HG03196 (cell line): ENCODE results near the gene LIME1.
"Not testable (repeated sequence)": the region's sequence is repeated elsewhere in the genome, so short reads cannot be mapped to it uniquely, and the experiment has no call there.

ENCODE experiments used
- ATAC-seq: cut with Tn5 transposase; IDR thresholded peaks from one replicate; pipeline ENCODE4 v1.9.1; 2021; ENCODE audit not compliant: unreplicated experiment

LIME1 gene

GRCh38 chr20:63707558-63708300 is 28.7 kb upstream of the LIME1 start, which contains the start of the genes ARFRP1 and ZGPAT:
ARFRP1 (minus strand) TSS chr20:63707976; CDS start chr20:63707091, 885 bp downstream.
ZGPAT (plus strand) TSS chr20:63708039; CDS start chr20:63708581, 542 bp downstream.
- ATAC-seq, result peak; percentile 70

DNA sequence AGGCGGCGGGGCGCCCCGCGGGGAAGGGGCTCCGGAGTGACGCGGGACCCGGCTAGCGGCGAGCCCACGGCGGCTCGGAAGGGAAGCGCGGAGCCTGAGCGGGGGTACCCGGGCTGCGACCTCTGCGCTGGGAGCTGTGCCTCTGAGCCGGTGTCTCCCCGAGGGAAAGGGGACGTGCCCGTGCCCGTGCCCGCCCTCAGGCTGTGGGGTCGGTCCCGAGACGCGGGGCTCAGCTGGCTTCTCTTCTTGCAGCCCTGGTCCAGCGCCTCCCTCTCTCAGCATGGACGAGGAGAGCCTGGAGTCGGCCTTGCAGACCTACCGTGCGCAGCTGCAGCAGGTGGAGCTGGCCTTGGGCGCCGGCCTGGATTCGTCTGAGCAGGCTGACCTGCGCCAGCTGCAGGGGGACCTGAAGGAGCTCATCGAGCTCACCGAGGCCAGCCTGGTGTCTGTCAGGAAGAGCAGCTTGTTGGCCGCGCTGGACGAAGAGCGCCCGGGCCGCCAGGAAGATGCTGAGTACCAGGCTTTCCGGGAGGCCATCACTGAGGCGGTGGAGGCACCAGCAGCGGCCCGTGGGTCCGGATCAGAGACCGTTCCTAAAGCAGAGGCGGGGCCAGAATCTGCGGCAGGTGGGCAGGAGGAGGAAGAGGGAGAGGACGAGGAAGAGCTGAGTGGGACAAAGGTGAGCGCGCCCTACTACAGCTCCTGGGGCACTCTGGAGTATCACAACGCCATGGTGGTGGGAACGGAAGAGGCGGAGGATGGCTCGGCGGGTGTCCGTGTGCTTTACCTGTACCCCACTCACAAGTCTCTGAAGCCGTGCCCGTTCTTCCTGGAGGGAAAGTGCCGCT is 27.9 kb upstream of the LIME1 start:
- peak; percentile 8 for ATAC-seq

- ATAC-seq, result no peak
These were observed 27.3 kb upstream of the LIME1 start for GRCh38 chr20:63709149-63709527.

GRCh38 chr20:63711085-63711645 is 25.3 kb upstream of the LIME1 start:
- ATAC-seq, result no peak

GRCh38 chr20:63712191-63712590 is 24.3 kb upstream of the LIME1 start:
- ATAC-seq, result no peak

DNA sequence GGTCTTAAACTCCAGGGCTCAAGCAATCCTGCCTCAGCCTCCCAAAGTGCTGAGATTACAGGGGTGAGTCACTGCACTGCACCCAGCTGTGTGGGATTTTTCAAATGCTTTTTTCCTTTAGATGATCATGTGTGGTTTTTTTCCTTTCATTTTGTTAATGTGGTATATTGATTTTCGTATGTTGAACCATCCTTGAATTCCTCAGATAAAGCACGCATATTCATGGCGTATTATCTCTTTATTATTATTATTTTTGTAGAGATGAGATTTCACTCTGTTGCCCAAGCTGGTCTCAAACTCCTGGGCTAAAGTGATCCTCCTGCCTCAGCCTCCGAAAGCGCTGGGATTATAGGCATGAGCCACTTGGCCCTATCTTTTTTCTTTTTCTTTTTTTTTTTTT is 21.6 kb upstream of the LIME1 start:
- ATAC-seq, result no peak

DNA sequence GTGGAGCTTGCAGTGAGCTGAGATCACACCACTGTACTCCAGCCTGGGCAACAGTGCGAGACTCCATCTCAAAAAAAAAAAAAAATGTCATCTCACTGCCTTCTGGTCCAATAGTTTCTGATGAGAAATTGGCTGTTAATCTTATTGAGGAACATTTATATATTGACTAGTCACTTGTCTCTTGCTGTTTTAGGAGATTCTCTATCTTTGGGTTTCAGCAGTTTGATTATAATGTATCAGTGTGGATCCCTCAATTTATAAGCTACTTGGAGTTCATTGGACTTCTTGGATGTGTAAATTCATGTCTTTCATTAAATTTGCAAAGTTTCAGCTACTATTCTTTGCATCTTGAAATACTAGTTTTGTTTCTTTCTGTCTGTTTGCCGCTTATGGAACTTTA is 17.5 kb upstream of the LIME1 start:
- ATAC-seq, result no peak

- ATAC-seq, result not testable (repeated sequence)
These were observed 13.4 kb upstream of the LIME1 start for GRCh38 chr20:63722967-63723622.

GRCh38 chr20:63730189-63730733 is 6.2 kb upstream of the LIME1 start:
- ATAC-seq, result not testable (repeated sequence)

DNA sequence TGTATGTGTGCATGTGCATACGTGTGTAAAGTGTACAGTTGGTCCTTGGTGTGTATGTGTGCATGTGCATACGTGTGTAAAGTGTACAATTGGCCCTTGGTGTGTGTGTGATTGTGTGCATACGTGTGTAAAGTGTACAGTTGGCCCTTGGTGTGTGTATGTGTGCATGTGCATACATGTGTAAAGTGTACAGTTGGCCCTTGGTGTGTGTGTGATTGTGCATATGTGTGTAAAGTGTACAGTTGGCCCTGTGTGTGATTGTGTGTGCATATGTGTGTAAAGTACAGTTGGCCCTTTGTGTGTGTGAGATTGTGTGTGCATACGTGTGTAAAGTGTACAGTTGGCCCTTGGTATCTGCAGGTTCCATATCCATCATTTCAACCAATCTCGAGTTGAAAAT is 5.1 kb upstream of the LIME1 start:
- ATAC-seq, result no peak

DNA sequence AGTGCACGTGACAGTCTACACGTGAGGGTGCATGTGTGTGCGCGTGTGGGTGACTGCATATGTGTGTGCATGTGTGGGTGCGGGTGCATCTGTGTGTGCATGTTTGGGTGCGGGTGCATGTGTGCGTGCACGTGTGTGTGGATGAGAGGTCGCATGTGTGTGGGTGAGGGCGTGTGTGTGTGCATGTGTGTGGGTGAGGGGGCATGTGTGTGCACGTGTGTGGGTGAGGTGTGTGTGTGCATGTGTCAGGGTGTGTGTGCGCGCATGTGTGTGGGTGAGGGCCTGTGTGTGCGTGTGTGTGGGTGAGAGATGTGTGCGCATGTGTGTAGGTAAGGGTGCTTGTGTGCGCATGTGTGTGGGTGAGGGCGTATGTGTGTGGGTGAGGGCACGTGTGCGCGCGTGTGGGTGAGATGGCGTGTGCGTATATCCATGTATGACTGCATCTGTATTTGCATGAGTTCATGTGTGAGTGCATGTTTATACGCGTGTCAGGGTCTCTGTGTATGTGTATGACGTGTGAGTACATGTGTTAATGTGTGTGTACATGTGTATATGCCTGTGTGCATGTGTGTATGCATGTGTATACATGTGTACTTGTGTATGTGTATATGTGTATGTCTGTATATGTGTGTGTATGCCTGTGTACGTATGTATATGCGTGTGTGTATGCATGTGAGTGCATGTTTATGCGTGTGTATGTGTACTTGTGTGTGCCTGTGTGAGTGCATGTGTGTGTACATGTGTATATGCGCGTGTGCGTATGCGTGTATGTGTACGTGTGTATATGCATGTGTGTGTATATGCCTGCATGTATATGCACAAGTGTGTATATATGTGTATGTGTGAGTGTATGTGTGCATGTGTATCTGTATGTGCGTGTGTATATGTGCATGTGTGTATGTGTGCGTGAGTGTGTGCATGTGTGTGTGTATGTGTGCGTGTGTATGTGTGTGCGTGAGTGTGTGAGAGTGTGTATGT is 4.1 kb upstream of the LIME1 start:
- no peak for ATAC-seq

DNA sequence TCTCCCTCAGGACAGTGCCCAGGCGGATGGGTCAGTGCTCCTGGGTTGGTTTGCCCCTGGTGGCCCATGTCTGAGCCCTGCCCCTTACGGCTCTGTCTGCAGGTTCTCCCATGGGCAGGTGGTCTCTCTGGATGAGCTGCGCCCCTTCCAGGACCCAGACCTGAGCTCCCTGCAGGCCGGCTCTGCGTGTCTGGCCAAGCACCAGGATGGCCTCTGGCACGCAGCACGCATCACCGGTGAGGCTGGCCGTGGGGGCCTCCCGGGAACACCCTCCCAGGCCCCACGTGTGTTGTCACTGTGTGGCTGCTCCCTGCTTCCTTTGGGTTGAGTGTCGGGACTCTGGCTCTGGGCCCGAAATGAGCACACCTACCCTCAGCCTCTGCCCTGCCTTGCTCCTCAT is 3.3 kb upstream of the LIME1 start:
- no peak for ATAC-seq

DNA sequence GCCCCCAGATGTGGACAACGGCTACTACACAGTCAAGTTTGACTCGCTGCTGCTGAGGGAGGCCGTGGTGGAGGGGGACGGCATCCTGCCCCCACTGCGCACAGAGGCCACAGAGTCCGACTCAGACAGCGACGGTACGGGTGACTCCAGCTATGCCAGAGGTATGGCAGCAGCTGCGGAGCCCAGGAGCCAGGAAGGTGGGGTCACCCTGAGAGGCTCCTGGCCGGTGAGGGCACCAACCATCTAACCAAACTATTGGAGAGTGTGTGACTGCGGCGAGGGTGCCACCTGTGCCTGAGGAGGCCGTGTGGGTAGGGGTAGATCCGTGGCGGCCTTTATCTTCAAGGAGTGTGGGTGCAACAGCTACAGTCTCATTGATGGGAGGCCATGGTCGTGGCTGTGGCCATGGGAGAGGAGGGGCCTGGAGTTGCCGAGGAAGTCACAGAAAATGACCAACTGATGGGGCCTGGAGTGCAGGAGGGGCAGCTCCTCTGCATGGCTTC is 2.8 kb upstream of the LIME1 start:
- ATAC-seq, result no peak

DNA sequence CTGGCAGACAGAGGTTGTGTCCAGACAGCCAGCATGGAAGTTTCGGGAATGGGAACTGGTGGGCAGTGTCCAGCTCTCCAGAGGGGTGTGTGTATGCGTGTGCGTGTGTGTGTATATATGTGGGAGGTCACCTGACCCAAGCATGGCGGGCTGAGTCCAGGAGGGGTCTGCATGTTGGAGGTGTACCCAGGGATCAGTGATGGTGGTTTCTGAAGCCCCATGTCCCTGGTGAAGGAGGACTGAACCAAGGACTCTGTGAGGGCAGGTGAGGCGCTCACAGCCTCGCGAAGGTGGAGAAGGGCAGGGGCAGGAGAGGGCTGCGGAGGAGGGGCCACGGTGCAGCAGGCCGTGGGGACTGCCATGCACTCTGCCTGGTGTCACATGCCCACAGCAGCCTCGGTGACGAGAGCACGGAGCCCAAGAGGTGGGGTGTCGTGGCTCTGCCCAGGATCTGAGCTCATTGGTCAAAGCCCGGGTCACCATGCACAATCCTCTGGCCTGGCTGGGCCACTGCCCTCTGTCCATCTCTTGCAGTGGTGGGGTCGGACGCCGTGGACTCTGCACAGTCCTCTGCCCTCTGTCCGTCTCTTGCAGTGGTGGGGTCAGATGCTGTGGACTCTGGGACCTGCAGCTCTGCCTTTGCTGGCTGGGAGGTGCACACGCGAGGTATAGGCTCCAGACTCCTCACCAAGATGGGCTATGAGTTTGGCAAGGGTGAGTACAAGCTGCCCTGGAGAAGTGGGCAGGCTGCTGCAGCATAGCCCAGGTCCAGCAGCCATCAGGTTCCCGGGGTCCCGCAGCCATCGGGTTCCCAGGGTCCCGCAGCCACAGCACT is 2.1 kb upstream of the LIME1 start:
- ATAC-seq, result no peak

- no peak for ATAC-seq
These were observed 1.3 kb upstream of the LIME1 start for GRCh38 chr20:63734946-63735858.

GRCh38 chr20:63736893-63737694 is 630 bp downstream of the LIME1 start:
- no peak for ATAC-seq

DNA sequence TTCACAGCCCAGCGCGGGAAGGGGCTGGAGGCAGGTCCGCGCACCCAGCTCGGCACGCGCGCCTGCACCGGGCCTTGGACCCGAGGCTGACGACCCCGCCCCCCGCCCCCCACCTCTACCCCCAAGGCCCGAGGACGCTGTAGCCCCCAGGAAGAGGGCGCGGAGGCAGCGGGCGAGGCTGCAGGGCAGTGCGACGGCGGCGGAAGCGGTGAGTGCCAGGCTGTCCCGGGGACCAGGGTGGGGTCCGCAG is 1.2 kb downstream of the LIME1 start:
- ATAC-seq, result no peak
